Body of pancreas (tissue), 4 donors: Measurements from ENCODE around the gene CDK5RAP1. TPM values are rescaled to one million over a fixed set of nuclear protein-coding genes. Genes with fewer than 3 reads are reported as not detected.
"Not testable (repeated sequence)": the region's sequence is repeated elsewhere in the genome, so short reads cannot be mapped to it uniquely, and the experiment has no call there.

Experiments used
- ATAC-seq: fragments of 150-250 bp; one replicate; pipeline ENCODE4 v1.9.1; 2016
- DNase-seq, 4 donors: peaks; one replicate each; pipeline ENCODE4 v3.0.0-alpha.2; 2019
- H3K27ac ChIP-seq, 4 donors: fragments of 200-600 bp; sonication (generic); 1 replicate in 3 of 4; 2 replicates in 1 of 4; pipeline versions ENCODE4 v1.5.1 to v1.6.1; 2016 to 2019; ENCODE audit warnings: mild to moderate bottlenecking in 1 of 4, mixed read lengths in 1 of 4, moderate library complexity in 1 of 4
- H3K27me3 ChIP-seq, 2 donors: fragments of 200-600 bp; sonication (generic); one replicate each; pipeline ENCODE4 v1.6.0; 2016; ENCODE audit warnings: mild to moderate bottlenecking in 1 of 2
- H3K36me3 ChIP-seq, 2 donors: fragments of 200-600 bp; sonication (generic); replicated peaks in 1 of 2; 2 replicates each; pipeline ENCODE4 v1.5.1; 2016; ENCODE audit warnings: low read depth in 2 of 2; ENCODE audit not compliant: insufficient read depth in 1 of 2
- H3K4me1 ChIP-seq: fragments of 200-600 bp; sonication (generic); one replicate; pipeline ENCODE4 v1.6.0; 2016
- H3K4me3 ChIP-seq, 2 donors: fragments of 200-600 bp; sonication (generic); 1 replicate in 1 of 2; 2 replicates in 1 of 2; pipeline ENCODE4 v1.5.1; 2016 to 2019
- H3K9me3 ChIP-seq, 3 donors: fragments of 200-600 bp; sonication (generic); 1 replicate in 2 of 3; 2 replicates in 1 of 3; pipeline ENCODE4 v1.5.1; 2016
- POLR2A ChIP-seq, 3 donors: fragments of 450-650 bp; IDR thresholded peaks; one replicate each; pipeline ENCODE4 v1.6.1; 2016; ENCODE audit warnings: antibody characterized with exemption in 3 of 3, mild to moderate bottlenecking in 2 of 3
- WGBS, 2 donors: methylation state at CpG; one replicate each; pipeline ENCODE4 v1.1.5; 2017; 5-methylcytosine and 5-hydroxymethylcytosine counted together
- intact Hi-C: fragments of 100-400 bp; cut with DNase I; formaldehyde crosslinking; loops from one replicate; pipeline ENCODE4 v1.15.1; 2023
- total RNA-seq, 2 donors: library from RNA; depleted of rRNA; stranded (reverse); fragments of >200 nt; gene quantifications; one replicate each; pipeline ENCODE4 v1.1.0, GENCODE V29; 2016
- TF ChIP-seq, protein P1 (sequence below), 7 experiments: fragments of 450-650 bp in 4 of 7; fragments of 200-600 bp in 3 of 7; sonication (generic) in 3 of 7; IDR thresholded peaks; one replicate each; pipeline ENCODE4 v1.5.1; 2016 to 2019; ENCODE audit warnings: antibody characterized with exemption in 7 of 7

CDK5RAP1 gene
- total RNA-seq, 2 donors from 2014 or later: 8.8 to 27.0 TPM

DNA sequence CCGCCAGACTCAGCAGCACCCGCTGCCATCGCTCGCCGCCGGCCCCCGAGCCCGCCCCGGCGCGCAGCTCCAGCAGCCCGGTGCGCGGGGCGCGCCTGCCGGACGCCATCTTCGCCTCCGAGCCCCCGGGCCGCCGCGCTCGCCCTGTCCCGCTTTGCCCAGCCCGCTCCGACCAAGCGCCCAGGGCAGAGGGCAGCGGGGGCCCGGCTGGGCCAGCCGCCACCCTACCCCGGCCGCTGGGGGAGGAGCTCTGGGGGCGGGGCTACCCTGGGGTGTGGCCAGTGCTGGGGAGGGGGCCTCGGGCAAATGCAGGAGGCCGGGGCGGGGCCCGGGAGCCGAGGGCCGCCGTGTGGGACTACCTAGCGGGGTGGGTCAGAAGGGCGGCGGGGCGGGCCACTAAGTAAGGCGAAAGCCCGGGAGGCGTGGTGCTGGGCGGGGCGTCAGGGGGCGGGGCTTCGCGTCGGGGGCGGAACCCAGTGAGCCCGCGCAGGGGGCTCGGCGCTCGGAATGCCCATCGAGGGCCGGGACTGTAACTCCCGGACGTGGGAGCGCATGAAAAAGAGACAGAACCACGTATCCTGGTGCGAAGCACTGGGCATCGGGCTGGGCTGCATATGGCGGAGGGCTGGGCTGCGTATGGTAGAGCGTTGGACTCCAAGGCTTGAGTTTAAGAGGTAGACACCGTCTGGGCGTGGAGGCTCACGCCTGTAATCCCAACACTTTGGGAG, 42.4 kb upstream of the CDK5RAP1 start, which contains the start of gene SNTA1:
SNTA1 (minus strand) TSS at position 252 of the 728 bp plus-strand sequence; CDS start at position 109, 143 bp downstream.
- no peaks in the 10 kb centered on the region for H3K9me3 ChIP-seq
- H3K4me1 ChIP-seq: peaks cover 25% of the 10 kb centered on the region
- H3K4me3 ChIP-seq: peak within 1 kb of the TSS; percentile 30 to 33
- TF ChIP-seq, protein P1, sequence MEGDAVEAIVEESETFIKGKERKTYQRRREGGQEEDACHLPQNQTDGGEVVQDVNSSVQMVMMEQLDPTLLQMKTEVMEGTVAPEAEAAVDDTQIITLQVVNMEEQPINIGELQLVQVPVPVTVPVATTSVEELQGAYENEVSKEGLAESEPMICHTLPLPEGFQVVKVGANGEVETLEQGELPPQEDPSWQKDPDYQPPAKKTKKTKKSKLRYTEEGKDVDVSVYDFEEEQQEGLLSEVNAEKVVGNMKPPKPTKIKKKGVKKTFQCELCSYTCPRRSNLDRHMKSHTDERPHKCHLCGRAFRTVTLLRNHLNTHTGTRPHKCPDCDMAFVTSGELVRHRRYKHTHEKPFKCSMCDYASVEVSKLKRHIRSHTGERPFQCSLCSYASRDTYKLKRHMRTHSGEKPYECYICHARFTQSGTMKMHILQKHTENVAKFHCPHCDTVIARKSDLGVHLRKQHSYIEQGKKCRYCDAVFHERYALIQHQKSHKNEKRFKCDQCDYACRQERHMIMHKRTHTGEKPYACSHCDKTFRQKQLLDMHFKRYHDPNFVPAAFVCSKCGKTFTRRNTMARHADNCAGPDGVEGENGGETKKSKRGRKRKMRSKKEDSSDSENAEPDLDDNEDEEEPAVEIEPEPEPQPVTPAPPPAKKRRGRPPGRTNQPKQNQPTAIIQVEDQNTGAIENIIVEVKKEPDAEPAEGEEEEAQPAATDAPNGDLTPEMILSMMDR (IDR thresholded peaks at IDR 0.05): no peak
- TF ChIP-seq POLR2A (IDR thresholded peaks at IDR 0.05): peak in 2 of 3 donors; percentile 29 to 51
- 0 to 1% methylated on average over 20 to 53 of the region's 75 CpGs for WGBS, 2 donors
- ATAC-seq: peak; percentile 97
- no peaks in the 10 kb centered on the region for H3K27me3 ChIP-seq
- intact Hi-C loops: no loop called here
- peak; percentile 97 to 99 (median 98) for DNase-seq
- H3K36me3 ChIP-seq: no peaks in the 10 kb centered on the region
- peak within 1 kb of the TSS; percentile 66 to 79 (median 75) for H3K27ac ChIP-seq

DNA sequence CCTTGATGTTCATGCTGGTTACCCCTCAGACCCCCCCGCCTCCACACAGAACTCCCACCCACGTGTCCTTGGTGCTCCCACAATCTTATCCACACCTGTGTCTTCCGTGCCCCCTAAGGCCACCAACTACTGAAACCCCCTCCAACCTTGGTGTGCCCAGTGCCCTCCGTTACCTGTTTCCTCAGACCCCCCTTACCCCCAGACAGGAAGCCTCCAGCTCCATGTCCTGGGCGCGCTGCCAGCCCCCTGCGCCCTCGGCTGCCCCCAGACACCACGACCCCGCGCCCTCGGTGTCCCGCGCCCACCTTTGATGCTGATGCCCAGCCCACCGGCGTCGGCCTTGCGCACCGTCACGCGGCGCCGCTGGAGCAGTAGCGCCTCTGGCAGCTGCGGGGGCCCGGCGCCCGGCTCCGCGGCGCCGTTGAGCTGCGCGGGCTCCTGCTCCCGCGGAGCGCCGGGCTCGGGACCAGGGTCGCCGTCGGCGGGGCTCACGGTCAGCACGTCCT, 41.7 kb upstream of the CDK5RAP1 start:
- intact Hi-C loops: no loop called here
- Histone ChIP-seq H3K27ac (peak overlapping the region in 3 of 4 donors; percentile 73 to 79 (median 77)), H3K27me3 (no peaks in the 10 kb centered on the region), H3K4me3 (peak overlapping the region; percentile 6 to 22), H3K9me3 (no peaks in the 10 kb centered on the region), H3K4me1 (peaks cover 25% of the 10 kb centered on the region), H3K36me3 (no peaks in the 10 kb centered on the region)
- DNase-seq: peak; percentile 28 to 45 (median 44)
- WGBS, 2 donors: 3 to 4% methylated on average over 9 to 31 of the region's 45 CpGs
- no peak for TF ChIP-seq POLR2A (IDR thresholded peaks at IDR 0.05)
- TF ChIP-seq, protein P1 (IDR thresholded peaks at IDR 0.05): no peak
- peak; percentile 28 for ATAC-seq

DNA sequence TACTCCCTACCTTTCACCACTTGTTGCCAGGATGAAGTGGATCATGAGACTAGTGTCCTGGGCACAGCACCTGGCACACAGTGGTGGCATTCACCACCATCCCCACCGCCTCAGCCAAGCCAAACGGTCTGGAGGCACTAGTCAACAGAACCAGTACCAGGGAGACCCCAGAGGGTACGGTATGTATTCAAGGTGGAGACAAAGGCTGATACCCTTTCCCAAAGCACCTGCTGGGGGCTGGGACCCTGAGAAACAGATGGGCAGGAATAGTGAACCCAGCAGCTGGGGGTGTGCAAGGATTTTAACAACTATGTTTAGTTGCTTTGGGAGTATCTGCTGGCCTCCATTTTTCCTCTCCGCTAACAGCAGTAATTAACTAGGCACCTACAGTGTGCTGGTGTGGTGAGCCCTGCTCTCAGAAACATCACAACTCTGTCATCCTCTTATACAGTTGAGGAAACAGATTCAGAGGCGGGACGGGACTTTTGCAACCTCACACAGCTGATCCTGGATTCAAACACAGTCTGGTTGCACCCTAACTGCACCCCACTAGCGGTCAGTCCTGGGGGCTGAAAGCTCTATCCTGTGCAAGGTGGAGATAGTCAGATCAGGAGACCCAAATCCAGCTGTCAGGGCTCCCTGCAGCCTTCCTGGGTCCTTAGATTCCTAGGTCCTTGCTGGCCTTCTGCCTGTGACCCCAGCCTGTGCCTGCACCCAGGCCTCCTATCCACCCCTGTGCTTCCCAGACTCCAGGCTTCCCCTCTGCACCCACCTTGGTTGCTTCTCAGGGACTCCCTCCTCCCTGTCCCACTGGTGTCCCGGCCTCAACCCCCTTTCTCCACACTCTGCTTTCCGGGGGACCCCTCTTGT, 41.1 kb upstream of the CDK5RAP1 start:
- Histone ChIP-seq H3K9me3 (no peaks in the 10 kb centered on the region), H3K27ac (peak overlapping the region in 1 of 4 donors; percentile 79), H3K36me3 (no peaks in the 10 kb centered on the region), H3K4me3 (peak overlapping the region in 1 of 2 donors; percentile 22), H3K27me3 (no peaks in the 10 kb centered on the region), H3K4me1 (peaks cover 31% of the 10 kb centered on the region)
- no peak for TF ChIP-seq POLR2A (IDR thresholded peaks at IDR 0.05)
- TF ChIP-seq, protein P1 (IDR thresholded peaks at IDR 0.05): no peak
- WGBS, 2 donors: 70 to 74% methylated on average over 9 of the region's 9 CpGs
- no peak for DNase-seq
- no peak for ATAC-seq
- intact Hi-C loops: no loop called here

DNA sequence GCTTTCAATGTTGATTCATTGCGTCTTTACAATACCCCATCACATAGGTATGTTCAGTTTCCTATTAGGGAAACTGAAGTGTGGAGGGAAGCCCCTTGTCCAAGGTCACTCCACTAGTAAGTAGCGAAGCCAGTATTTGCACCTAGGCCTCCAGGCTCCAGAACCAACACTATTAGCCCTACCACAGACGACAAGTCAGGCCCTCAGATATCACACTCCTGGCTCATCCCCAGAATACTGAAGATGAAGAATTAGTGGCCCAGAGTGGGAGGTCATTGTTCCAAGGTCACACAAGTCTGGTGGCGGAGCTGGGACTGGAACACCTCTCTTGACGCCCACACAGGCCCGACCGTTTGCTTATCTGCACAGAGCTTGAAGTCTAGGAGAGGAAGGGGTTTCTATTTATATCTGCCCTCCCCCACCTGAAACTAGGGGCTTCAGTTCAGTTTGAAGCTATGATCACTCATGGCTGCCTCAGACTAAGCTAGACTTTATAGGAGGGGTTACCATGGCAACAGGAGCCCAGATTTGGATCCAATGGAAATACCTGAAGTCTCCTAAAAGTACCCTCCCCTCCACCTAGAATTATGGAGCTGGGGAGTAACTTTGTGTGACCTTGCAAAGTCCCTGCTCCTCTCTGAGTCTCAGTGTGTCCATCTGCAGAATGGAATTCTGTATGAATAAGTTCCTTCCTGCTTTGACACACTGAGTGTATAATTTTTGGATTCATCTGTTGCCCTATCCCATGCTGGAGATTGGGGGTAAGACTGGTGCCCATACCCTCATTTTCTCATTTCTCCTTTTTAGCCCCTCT, 40.0 kb upstream of the CDK5RAP1 start:
- no peak for TF ChIP-seq POLR2A (IDR thresholded peaks at IDR 0.05)
- TF ChIP-seq, protein P1 (IDR thresholded peaks at IDR 0.05): no peak
- Histone ChIP-seq H3K4me3 (no peak overlapping the region), H3K4me1 (peaks cover 31% of the 10 kb centered on the region), H3K27me3 (no peaks in the 10 kb centered on the region), H3K36me3 (no peaks in the 10 kb centered on the region), H3K9me3 (no peaks in the 10 kb centered on the region), H3K27ac (no peak overlapping the region)
- 27 to 37% methylated on average over 6 to 7 of the region's 7 CpGs for WGBS, 2 donors
- intact Hi-C loops: no loop called here
- ATAC-seq (no peak), DNase-seq (peak in 1 of 4 donors; percentile 18)

DNA sequence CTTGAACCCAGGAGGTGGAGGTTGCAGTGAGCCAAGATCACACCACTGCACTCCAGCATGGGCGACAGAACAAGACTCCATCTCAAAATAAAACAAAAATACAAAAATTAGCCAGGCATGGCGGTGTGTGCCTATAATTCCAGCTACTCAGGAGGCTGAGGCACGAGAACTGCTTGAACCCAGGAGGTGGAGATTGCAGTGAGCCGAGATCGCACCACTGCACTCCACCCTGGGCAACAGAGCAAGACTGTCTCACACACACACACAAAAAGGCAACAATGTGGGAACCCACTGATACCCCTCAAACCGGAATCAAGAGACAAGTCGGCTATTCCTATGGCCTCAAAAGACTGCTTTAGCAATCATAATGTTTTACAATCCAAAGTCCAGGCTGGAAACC, 39.2 kb upstream of the CDK5RAP1 start:
- H3K27me3 ChIP-seq, H3K36me3 ChIP-seq, H3K9me3 ChIP-seq, DNase-seq, ATAC-seq, H3K27ac ChIP-seq, intact Hi-C loops, H3K4me3 ChIP-seq: not testable (repeated sequence)
- H3K4me1 ChIP-seq: peaks cover 31% of the 10 kb centered on the region
- WGBS, 2 donors: 91 to 95% methylated on average over 7 of the region's 7 CpGs
